Hematopoietic multipotent progenitor cell treated with erythropoietin and hydrocortisone succinate and interleukin-3 and kit ligand, for 8 days (in vitro differentiated cells): ENCODE measurements around the gene LCK.

Experiments
- DNase-seq: peaks from one replicate; pipeline ENCODE4 v3.0.0-alpha.2; 2015

LCK gene

DNA sequence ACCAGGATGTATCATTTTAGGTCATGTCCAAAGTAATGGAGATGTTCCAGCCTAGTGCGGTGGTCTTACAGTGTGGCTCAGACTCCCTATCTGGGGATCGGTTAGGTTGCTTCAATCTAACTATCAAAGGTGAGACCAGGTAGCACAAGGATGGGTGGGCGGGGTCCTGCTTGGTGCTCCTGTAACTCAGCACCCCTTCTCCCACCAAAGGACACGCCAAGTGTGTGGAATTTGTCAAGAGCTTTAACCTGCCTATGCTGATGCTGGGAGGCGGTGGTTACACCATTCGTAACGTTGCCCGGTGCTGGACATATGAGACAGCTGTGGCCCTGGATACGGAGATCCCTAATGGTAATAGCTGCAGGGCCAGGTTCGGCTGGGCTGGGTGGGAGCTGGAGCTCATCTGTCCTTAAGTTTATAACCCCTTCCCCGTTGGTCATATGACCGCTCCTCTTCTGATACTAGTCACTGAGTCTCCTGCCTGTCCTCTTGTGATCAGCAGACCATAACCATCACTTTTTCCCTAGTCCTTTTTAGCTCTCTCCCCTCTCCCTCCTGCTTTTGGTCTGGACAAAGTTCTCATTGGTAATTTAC lies 79.6 kb downstream of the LCK start:
- no peak for DNase-seq

- no peak for DNase-seq
These were observed 80.5 kb downstream of the LCK start for GRCh38 chr1:32331549-32331948.

GRCh38 chr1:32332290-32333079 lies 81.4 kb downstream of the LCK start:
- DNase-seq: no peak

GRCh38 chr1:32333251-32333963 lies 82.3 kb downstream of the LCK start:
- no peak for DNase-seq

DNA sequence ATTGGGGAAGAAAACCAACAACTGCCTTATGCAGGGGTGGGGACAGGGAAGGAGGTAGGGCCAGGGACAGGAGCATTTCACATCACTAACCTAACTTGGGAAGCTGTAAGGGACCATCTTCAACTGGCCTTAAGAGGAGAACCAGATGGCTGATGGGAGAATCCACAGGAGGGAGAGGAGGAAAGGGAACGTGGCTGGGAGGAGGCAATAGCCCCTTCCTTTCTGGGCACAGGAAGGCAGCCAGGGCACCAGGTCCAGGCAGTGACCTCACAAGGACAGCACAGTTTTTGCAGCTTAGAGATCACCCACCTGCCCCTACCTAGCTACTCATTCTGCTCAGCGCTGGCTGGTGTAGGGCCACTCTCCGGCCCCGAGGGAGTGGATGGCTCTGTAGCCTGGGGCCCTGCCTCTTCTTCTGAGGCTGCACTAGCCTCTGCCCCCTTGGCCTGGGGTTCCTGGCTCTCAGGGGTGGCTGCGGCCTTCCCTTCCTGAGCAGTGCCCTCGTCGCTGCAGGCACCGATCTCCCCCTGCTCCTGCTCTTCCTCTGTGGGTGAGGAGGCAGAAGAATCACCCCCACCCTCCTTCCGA lies 83.3 kb downstream of the LCK start:
- DNase-seq: no peak

DNA sequence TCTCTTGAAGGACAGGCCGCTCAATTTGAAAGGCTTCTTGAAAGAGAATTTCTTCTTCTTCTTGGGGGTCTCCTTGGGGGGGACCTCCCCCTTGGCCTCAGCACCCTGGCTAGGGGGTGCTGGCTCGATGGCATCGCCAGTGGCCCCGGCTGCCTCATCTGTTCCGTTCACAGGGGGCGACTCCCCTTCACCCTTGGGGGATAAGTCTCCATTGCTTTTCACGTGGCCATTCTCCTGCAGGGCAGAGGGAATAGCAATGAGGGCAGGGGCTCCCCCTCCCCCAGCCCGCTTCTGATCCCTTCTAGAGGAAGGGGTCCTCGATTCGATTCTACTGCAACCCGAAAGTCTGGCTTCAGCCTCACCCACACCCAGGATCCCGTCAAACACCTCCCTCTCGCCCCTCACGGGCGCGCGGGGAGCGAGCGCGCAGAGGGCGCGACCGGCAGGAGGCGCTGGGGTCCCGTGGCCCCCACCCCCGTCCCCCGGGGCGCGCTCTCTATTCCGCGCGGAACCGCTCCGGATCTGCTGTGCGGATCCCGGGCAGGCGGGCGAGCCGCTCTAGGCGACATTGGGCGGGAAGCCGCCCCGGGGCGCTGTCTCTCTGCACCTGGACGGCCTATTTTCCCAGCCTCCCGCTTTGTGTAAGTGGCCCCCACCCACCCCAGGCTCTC lies 83.9 kb downstream of the LCK start:
- DNase-seq: peak; percentile 46

GRCh38 chr1:32335535-32335789 lies 84.4 kb downstream of the LCK start:
- DNase-seq: no peak
